GM18505 (cell line): ENCODE data around the gene MATN3.
A peak's percentile ranks its signal among the peaks of the same experiment; 100 is the strongest.

Experiments used
- ATAC-seq: cut with Tn5 transposase; IDR thresholded peaks from one replicate; pipeline ENCODE4 v1.9.1; 2021; ENCODE audit not compliant: unreplicated experiment
- POLR2A ChIP-seq: IDR thresholded peaks from 4 replicates; pipeline ENCODE4 v1.6.1; 2011; ENCODE audit warnings: borderline replicate concordance; ENCODE audit not compliant: insufficient read depth, insufficient read length; ENCODE audit errors: extremely low read depth

Gene MATN3, protein sequence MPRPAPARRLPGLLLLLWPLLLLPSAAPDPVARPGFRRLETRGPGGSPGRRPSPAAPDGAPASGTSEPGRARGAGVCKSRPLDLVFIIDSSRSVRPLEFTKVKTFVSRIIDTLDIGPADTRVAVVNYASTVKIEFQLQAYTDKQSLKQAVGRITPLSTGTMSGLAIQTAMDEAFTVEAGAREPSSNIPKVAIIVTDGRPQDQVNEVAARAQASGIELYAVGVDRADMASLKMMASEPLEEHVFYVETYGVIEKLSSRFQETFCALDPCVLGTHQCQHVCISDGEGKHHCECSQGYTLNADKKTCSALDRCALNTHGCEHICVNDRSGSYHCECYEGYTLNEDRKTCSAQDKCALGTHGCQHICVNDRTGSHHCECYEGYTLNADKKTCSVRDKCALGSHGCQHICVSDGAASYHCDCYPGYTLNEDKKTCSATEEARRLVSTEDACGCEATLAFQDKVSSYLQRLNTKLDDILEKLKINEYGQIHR

DNA sequence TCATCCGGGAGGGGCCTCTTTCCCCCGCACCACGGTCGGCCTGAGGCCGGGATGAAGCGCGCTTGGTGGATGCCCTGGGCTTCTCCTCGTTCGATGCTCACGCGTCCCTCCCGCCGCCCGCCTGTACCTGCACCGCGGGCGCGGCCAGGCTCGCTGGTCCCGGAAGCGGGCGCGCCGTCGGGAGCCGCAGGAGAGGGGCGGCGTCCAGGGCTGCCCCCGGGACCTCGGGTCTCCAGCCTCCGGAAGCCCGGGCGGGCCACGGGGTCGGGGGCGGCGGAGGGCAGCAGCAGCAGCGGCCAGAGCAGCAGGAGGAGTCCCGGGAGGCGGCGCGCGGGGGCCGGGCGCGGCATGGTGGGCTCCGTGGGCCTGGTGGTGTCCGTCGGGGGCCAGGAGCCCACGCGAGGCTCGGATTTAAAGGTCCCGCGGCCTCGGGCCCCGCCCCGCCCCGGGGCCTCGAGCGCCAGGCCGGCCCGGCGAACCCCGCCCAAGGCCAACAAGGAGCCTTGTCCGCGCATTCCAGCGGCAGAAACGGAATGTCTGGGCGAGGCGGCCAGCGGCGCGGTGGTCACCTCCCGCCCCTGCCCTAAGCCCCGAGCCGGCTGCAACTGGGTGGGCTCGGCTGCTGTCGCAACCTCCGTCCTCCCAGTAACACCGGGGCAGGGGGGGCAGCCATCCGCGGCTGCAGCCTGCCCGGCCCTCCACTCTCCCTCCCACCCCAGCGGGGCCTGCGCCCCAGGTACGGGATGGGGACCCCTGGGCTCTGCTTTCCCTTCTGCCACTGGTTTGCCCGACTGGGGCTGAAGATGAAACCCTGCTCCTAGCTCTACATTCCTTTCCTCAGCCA lies at the start of gene MATN3:
Gene MATN3 (minus strand): TSS at position 387 of the 844 bp plus-strand sequence. CDS start 37 bp downstream, at position 350.
- ATAC-seq, result no peak
- no peak for TF ChIP-seq POLR2A

DNA sequence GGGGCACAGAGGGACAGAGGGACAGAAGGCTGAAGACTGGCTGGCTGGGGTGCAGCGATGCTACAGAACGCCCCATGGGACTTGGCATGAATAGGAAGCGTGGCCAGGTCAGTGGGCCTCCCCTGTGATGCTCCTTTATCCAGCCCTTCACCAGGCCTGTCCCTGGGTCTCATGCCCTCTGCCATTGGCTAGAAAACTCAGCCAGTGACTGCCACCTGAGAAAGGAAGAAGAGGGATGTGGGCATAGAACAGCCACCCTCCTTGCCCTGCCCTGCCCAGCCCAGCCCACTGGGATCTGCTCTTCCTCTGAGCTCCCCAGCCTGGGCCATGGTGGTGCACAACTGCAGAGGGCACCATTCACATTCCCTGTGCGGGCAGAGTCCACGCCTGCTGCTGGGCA lies 49.5 kb upstream of the MATN3 start:
- no peak for ATAC-seq
- TF ChIP-seq POLR2A, result no peak

DNA sequence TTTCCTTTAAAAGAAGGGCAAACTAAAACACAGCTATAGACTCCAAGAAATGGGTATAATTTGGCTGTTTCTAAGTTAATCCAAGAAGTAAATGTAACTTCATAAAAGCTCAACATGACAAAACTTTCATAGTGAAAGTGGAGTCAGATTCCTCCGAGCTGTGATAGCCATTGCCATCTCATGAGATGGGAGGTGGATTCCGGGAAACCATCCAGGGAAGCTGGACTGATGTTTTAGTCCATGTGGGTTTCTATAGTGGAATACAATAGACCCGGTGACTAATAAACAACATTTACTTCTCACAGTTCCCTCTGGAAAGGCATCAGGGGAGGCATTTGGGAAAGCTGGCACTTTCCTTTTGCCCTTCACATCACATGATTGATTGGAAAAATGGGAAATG lies 49.0 kb upstream of the MATN3 start:
- no peak for ATAC-seq
- no peak for TF ChIP-seq POLR2A

DNA sequence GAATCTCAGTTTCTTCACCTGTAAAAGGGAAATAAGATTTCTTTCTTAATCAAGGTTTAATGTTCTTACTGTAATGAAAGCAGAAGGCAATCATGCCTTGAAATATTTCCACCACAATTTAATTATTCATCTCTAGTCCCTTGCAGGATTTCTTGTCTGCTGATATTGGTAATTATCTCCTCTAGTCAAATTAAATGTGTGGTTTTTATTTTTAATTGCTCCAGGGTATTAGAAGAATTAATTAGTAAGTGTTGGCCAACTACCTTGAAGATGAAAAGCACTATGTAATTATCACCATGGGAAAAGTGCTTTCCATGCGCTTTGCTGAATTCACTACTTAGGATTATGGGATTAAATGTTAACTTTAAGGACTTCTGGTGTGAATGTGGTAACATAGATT lies 47.6 kb upstream of the MATN3 start:
- no peak for ATAC-seq
- TF ChIP-seq POLR2A, result no peak

DNA sequence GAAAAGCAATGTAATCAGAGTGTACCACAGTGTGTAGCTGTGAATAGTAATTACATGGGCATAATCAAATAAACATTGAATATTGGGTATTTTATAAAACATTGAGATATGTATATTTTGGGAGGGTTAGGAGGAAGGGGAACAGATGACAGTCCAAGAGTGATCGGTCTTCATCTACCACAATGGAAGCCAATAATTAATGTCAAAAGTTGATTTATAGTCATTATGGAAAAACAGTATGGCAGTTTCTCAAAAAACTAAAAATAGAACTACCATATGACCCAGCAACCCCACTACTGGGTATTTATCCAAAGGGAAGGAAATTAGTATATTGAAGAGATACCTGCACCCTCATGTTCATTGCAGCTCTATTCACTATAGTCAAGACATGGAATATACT lies 44.8 kb upstream of the MATN3 start:
- no peak for ATAC-seq
- TF ChIP-seq POLR2A, result no peak

DNA sequence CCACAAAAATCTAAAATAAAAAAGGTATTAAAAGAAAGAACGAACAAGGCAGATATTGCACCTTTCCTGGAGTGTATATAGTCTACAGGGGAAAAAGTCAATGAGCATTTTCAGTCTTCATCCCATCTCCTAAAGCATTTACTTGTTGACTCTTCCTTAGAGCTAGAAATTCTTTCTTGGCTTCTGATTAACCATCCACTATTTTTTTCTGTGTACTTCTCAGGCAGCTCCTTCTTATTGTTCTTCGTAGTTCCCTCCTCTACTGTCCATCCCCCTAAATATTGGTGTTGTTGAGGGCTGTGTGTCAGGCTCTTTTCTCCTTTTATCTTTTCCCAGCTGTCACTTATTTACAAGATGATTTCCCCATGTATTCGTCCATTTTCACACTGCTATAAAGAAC lies 42.5 kb upstream of the MATN3 start:
- no peak for TF ChIP-seq POLR2A
- ATAC-seq, result no peak

DNA sequence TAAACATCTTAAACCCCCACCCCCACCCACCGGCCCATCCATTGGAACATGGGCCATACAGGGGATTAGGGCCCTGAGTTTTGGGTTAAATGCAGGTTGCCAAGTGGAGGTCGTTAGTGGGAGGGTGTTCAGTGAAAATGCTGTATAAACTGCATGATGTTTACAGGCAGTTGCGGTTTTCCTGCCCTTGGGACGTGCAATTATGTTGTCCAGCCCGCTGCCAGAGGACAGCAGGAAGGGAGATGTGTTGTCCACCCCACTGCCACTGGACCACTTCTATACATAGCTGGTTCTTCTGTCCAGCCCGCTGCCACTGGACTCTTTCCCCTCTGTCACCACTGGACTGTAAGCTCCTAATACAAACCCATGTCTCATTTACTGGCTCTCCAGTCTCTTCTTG lies 41.7 kb upstream of the MATN3 start:
- ATAC-seq, result no peak
- TF ChIP-seq POLR2A, result no peak

DNA sequence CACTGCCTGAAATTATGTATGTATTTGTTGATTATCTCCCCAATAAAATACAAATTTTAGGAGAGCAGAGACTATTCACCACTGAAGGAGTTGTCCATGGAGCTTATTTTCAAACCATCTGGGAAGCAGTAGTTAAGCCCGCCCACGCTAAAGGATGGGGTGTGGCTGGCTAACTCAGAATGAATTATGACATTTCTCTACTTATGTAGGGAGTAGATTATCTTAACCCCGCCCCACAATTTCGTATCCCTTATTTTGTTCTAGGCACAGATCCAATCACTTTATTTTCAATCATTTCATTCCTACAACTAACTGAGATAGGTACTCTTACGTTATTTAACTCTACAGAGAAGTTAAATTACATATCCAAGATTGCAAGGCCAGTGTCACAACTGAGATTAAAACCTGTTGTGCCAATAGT lies 40.4 kb upstream of the MATN3 start:
- TF ChIP-seq POLR2A, result no peak
- no peak for ATAC-seq

DNA sequence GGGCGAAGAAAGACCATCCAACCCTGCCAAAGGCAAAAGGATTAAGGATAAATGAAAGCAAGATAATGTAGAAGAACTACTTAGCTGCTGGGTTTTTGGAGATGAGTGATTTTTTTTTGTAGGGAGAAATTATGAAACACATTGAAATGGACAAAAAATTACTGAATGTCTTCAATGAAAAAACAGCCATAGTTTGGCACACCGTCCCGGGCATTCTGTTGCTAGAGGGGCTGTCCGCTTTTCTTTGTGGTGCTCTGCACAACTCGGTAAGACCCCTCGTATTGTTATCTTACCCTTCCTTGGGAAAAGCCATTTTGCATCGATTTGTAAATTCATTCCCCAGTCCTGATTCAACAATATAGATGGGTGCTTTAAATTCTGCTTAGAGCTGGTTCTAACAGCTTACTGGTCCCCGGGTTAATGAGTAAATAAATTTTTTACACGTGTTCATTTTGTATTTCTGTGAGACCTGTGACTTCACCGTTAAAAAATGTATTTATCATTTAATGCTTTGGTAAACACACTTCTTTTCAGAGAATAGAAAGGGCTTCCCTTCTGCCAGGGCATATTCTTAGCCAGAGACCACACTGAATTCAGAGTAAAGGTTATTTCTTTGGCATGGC lies 39.9 kb upstream of the MATN3 start:
- no peak for TF ChIP-seq POLR2A
- ATAC-seq, result no peak

DNA sequence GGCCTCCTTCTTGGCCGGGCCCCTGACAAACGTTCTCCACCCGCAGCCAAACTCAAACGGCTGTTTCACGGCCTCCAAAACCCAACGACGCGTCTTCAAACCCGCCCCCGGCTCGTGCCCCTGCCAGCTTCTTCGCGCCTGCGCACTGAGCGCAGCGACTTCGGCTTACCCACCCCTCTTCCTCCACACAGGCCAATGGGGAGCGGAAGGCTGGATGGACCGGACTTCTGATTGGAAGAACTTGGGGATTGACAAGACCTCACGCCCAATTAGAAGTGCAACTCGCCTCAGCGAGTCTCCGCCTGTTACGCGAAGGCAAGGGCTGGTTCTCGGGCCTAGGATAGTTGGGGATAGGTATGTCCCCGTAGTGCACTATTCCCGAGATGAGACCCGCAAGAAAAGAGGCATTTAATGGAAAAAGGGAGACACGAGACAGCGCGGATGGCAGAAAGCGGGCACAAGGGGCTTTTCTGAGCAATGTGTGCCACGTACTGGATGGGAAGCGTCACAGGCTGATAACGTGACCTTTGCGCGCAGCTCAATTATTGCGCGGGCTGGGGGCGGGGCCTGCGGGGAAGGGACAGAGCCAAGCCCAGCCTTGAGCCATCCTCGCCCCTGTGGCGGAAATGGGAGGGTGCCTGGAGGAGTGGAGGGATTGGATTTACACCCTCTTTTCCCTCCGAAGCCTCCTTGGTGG lies 39.2 kb upstream of the MATN3 start, which contains the start of gene LAPTM4A:
Gene LAPTM4A (minus strand): TSS at position 97 of the 697 bp plus-strand sequence. CDS start 108 bp downstream, outside the sequence.
- ATAC-seq, result peak; percentile 95
- TF ChIP-seq POLR2A, result peak; percentile 78

DNA sequence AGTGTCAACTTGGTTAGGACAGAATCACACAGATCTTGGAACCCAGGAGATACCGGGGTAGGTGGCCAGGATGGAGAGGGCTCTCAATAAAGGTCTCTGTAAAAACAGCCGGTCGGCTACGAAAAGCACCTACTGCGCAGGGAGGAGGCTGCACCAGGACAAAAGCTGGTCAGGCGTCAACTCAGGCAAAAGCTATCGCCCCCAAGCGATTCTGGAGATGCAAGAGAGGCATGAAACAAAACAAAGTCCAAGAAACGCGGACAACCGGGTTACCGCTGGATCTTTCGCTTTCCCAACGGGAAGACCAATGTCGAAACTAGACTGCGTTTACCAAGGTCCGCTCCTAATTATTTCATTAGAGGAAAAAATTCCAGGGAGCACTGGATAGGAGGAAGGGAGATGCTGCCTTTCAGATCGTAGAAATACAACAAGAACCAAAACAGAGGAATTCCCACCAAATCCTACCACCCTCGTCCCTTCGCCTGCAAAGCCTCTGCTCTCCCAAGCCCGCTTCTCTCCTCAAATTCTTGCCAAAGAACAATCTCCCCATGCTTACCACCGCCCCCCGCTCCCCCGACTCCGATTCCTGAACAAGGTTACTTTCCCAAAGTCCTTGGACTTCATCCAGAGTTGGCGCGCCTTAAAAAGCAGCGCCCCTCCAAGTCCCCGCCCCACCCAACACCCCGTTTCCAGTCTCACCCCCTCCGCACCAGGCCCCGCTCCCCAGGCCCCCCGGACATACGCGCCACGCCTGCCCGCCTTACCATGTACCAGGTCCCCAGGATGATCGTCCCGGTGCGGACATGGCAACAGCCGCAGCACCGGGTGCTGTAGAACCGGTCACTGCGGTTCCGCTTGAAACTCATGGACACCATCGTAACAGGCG lies 38.4 kb upstream of the MATN3 start:
- no peak for TF ChIP-seq POLR2A
- peak; percentile 21 for ATAC-seq

DNA sequence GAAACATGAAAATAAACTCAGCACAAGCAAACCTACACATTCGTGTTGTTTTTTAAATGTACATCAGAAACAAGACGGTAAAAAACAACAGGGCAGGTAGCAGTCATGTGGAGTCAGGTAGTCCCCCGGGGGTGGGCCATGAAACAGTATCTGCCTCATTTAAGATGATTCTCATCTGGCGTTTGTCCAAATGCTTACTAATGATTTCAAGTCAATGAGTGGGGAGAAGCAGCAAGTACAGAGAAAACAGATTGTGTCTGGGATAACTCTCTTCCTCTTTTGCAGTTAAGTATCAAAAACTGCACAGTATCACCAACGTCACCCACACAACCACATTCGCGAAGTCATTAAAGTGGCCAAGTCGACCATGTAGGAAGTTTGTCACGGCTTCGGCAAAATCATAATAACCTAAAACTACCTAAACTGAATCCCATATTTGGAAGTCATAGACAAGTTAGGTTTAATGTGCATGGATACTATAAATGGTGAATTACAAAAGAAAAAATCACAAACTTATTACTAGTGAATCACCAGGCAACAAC lies 37.7 kb upstream of the MATN3 start:
- ATAC-seq, result no peak

DNA sequence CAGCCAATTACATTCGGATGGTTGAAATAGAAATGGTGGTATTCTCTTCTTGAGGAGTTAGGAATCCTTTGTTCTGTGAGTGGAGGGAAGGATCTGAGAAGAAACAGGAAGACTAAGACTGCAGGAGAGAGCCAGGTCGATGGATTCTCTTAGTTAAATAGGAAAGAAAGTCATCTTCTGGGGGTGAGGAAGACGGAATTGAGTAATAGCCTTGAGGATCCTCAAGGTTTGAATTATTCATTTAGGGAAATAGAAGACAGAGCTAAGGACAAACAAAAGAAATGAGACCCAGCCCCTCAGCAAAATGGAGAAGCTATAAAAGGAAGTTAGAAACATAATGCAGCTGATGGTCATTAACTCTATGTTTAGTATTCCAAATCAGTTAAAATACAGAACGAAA lies 37.2 kb upstream of the MATN3 start:
- ATAC-seq, result no peak
- no peak for TF ChIP-seq POLR2A

More for the DNA sequence above, 37.7 kb upstream of the MATN3 start:
- no peak for TF ChIP-seq POLR2A
